Left ventricle myocardium inferior (tissue), 1 donor: ENCODE results near the gene DSE. TPM values are rescaled to one million over a fixed set of nuclear protein-coding genes. Genes with fewer than 3 reads are reported as not detected.

Experiments
- DNase-seq: peaks from one replicate; pipeline ENCODE4 v3.0.0-alpha.2; 2020
- H3K27ac ChIP-seq: fragments of 200-600 bp; replicated peaks from 2 replicates; pipeline ENCODE4 v1.8.0; 2021
- H3K27me3 ChIP-seq: fragments of 200-600 bp; 2 replicates; pipeline ENCODE4 v1.8.0; 2021; ENCODE audit warnings: low read depth
- H3K36me3 ChIP-seq: fragments of 200-600 bp; 2 replicates; pipeline ENCODE4 v1.8.0; 2021
- H3K4me1 ChIP-seq: fragments of 200-600 bp; 2 replicates; pipeline ENCODE4 v1.8.0; 2021
- H3K4me3 ChIP-seq: fragments of 200-600 bp; 2 replicates; pipeline ENCODE4 v1.8.0; 2021; ENCODE audit warnings: mild to moderate bottlenecking, moderate library complexity
- H3K9me3 ChIP-seq: fragments of 200-600 bp; replicated peaks from 2 replicates; pipeline ENCODE4 v1.8.0; 2021
- CTCF ChIP-seq: fragments of 200-600 bp; IDR thresholded peaks from 2 replicates; pipeline ENCODE4 v1.8.0; 2021; ENCODE audit warnings: antibody characterized with exemption, mild to moderate bottlenecking, borderline replicate concordance
- intact Hi-C: fragments of 100-400 bp; cut with micrococcal nuclease; formaldehyde crosslinking; loops from one replicate; pipeline ENCODE4 v1.11.0; 2022
- total RNA-seq: library from RNA; stranded (reverse); fragmentation: NEBNext Ultra II Directional; extraction: Animal tissue kit (Norgen Biotek cat#: 25700); gene quantifications from one replicate; pipeline ENCODE4 v1.2.1, GENCODE V29; 2021
- donor health status: DM: no; HTN: yes; CAD: no; lungs with severe emphysema.

The DSE gene
- total RNA-seq, 1 donor from 2014 or later, result 14.0 TPM

DNA sequence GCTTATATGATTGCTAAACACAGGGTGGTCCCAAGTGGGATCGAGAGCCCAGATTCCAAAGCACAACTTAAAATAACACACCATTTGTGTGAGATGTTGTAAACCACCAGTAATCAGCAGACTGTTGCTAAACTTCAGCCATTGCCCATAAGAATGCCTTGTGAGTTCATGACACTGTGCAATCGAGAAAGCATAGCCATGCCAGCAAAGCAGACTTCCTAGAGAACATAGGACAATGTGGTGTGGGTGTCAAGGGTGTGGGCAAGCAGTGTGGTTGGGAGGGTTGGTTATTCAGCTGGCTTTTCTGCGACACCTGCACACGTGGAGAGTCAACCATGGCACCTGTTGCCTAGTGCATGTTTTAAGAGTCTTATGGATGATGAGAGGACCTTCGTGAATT lies 74.4 kb downstream of the DSE start:
- Histone ChIP-seq H3K9me3 (no peaks in the 10 kb centered on the region), H3K4me1 (no peaks in the 10 kb centered on the region), H3K4me3 (no peak overlapping the region), H3K27me3 (no peaks in the 10 kb centered on the region), H3K27ac (no peak overlapping the region), H3K36me3 (no peaks in the 10 kb centered on the region)
- no peak for TF ChIP-seq CTCF
- intact Hi-C loops, result no loop called here
- no peak for DNase-seq

DNA sequence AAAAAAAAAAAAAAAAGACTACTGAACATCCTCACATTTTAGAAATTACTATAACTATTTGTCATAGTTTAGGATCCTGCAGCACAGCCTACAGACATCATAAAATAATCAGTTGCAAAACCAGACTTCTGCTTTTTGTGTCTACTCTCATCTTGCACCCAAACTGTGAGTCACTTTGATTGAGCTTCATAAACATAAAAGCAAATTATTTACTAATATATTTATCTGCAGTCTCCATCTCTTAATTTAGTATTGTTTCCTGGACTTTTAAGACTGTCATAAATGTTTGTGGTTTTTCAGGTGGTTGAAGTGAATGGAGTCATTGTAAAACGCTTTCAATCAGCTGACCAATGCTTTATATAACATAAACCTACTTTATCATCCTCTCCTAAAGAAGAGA lies 75.7 kb downstream of the DSE start:
- Histone ChIP-seq H3K27ac (no peak overlapping the region), H3K4me3 (no peak overlapping the region), H3K4me1 (no peaks in the 10 kb centered on the region), H3K36me3 (no peaks in the 10 kb centered on the region), H3K9me3 (no peaks in the 10 kb centered on the region), H3K27me3 (no peaks in the 10 kb centered on the region)
- TF ChIP-seq CTCF, result no peak
- no peak for DNase-seq
- intact Hi-C loops, result no loop called here

- Histone ChIP-seq H3K27ac (no peak overlapping the region), H3K36me3 (no peaks in the 10 kb centered on the region), H3K4me1 (no peaks in the 10 kb centered on the region), H3K27me3 (no peaks in the 10 kb centered on the region), H3K9me3 (no peaks in the 10 kb centered on the region), H3K4me3 (no peak overlapping the region)
- no peak for DNase-seq
- no peak for TF ChIP-seq CTCF
- intact Hi-C loops, result no loop called here
These were observed 76.3 kb downstream of the DSE start for GRCh38 chr6:116447052-116447451.

DNA sequence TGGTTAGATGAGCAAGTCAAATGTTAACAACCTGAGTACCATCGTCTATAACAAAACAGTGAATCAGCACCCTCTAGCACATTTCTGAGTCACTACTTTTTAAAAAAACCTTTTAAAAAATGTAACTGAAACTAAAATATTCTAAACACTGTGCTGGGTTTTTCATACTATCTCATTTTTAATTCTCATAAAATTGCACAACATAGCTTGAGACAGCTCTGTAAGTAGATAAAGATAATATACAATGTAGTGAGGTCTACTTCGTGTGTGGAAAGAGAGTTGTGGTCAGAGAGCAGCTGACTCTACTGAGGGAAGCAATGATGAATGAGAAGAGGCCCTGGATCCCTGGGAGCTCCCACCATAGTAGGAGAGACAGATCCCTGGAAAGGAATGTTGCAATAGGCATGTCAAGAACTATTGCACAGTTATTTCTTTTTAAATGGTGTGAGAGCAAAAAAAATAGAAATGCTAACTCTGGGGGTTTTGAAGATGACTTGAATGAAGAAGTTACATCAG lies 76.8 kb downstream of the DSE start:
- TF ChIP-seq CTCF, result no peak
- H3K9me3 ChIP-seq, result no peaks in the 10 kb centered on the region
- H3K27me3 ChIP-seq, result no peaks in the 10 kb centered on the region
- no peak overlapping the region for H3K4me3 ChIP-seq
- H3K4me1 ChIP-seq, result no peaks in the 10 kb centered on the region
- no peak overlapping the region for H3K27ac ChIP-seq
- H3K36me3 ChIP-seq, result no peaks in the 10 kb centered on the region
- intact Hi-C loops, result no loop called here
- no peak for DNase-seq

- intact Hi-C loops, result no loop called here
- Histone ChIP-seq H3K27ac (no peak overlapping the region), H3K36me3 (no peaks in the 10 kb centered on the region), H3K9me3 (no peaks in the 10 kb centered on the region), H3K4me1 (no peaks in the 10 kb centered on the region), H3K27me3 (no peaks in the 10 kb centered on the region), H3K4me3 (no peak overlapping the region)
- TF ChIP-seq CTCF, result no peak
- DNase-seq, result no peak
These were observed 78.8 kb downstream of the DSE start for GRCh38 chr6:116449565-116449964.

GRCh38 chr6:116450185-116450710 lies 79.5 kb downstream of the DSE start:
- intact Hi-C loops, result no loop called here
- Histone ChIP-seq H3K9me3 (no peaks in the 10 kb centered on the region), H3K27ac (no peak overlapping the region), H3K36me3 (no peaks in the 10 kb centered on the region), H3K4me3 (no peak overlapping the region), H3K27me3 (no peaks in the 10 kb centered on the region), H3K4me1 (no peaks in the 10 kb centered on the region)
- DNase-seq, result no peak
- TF ChIP-seq CTCF, result no peak
